ENCODE data around the gene ZGPAT. TPM values are rescaled to one million over a fixed set of nuclear protein-coding genes. Genes with fewer than 3 reads are reported as not detected.
A peak's percentile ranks its signal among the peaks of the same experiment; 100 is the strongest.

ZGPAT gene
- total and polyA plus RNA-seq, 2 of the 13 experiments (the other 11 are each of a cell fraction or from before 2014, with no cell fraction given) = 23.0 to 41.9 TPM

DNA sequence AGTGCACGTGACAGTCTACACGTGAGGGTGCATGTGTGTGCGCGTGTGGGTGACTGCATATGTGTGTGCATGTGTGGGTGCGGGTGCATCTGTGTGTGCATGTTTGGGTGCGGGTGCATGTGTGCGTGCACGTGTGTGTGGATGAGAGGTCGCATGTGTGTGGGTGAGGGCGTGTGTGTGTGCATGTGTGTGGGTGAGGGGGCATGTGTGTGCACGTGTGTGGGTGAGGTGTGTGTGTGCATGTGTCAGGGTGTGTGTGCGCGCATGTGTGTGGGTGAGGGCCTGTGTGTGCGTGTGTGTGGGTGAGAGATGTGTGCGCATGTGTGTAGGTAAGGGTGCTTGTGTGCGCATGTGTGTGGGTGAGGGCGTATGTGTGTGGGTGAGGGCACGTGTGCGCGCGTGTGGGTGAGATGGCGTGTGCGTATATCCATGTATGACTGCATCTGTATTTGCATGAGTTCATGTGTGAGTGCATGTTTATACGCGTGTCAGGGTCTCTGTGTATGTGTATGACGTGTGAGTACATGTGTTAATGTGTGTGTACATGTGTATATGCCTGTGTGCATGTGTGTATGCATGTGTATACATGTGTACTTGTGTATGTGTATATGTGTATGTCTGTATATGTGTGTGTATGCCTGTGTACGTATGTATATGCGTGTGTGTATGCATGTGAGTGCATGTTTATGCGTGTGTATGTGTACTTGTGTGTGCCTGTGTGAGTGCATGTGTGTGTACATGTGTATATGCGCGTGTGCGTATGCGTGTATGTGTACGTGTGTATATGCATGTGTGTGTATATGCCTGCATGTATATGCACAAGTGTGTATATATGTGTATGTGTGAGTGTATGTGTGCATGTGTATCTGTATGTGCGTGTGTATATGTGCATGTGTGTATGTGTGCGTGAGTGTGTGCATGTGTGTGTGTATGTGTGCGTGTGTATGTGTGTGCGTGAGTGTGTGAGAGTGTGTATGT, 24.6 kb downstream of the ZGPAT start (continued):
- TF ChIP-seq ZNF280B (CRISPR knock-in tag; IDR thresholded peaks at IDR 0.05; ENCODE audit: borderline replicate concordance) = peak; percentile 72; the same call in 1 of the 2 replicates
- TF ChIP-seq FOXK2 (IDR thresholded peaks at IDR 0.05) = peak; percentile 27; the same call in 1 of the 2 replicates
- TF ChIP-seq, protein P1, sequence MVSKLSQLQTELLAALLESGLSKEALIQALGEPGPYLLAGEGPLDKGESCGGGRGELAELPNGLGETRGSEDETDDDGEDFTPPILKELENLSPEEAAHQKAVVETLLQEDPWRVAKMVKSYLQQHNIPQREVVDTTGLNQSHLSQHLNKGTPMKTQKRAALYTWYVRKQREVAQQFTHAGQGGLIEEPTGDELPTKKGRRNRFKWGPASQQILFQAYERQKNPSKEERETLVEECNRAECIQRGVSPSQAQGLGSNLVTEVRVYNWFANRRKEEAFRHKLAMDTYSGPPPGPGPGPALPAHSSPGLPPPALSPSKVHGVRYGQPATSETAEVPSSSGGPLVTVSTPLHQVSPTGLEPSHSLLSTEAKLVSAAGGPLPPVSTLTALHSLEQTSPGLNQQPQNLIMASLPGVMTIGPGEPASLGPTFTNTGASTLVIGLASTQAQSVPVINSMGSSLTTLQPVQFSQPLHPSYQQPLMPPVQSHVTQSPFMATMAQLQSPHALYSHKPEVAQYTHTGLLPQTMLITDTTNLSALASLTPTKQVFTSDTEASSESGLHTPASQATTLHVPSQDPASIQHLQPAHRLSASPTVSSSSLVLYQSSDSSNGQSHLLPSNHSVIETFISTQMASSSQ (IDR thresholded peaks at IDR 0.05; ENCODE audit: low read depth) = no peak
- TF ChIP-seq, protein P1 (CRISPR knock-in tag; IDR thresholded peaks at IDR 0.05; ENCODE audit: borderline replicate concordance) = no peak
- TF ChIP-seq ZNF33B (CRISPR knock-in tag; IDR thresholded peaks at IDR 0.05) = no peak
- TF ChIP-seq ZNF207 (IDR thresholded peaks at IDR 0.05; ENCODE audit: borderline replicate concordance) = peak; percentile 97
- TF ChIP-seq NRL (CRISPR knock-in tag; IDR thresholded peaks at IDR 0.05; ENCODE audit: borderline replicate concordance) = 0 out of 2 replicates have a peak, but pooled peaks have one; percentile 26
- TF ChIP-seq SIX4 (CRISPR knock-in tag; IDR thresholded peaks at IDR 0.05) = no peak
- TF ChIP-seq ZNF180 (CRISPR knock-in tag; IDR thresholded peaks at IDR 0.05; ENCODE audit: borderline replicate concordance, low read depth) = no peak
- TF ChIP-seq POLR2AphosphoS5 (IDR thresholded peaks at IDR 0.05; ENCODE audit: low read depth, low read length) = peak; percentile 14; the same call in 1 of the 2 replicates
- no peak for TF ChIP-seq GPN1 (CRISPR knock-in tag; IDR thresholded peaks at IDR 0.05; ENCODE audit: borderline replicate concordance)
- no peak; the same call in 1 of the 2 replicates for TF ChIP-seq FOXA1 (IDR thresholded peaks at IDR 0.05)
- TF ChIP-seq FOXA1 (CRISPR knock-in tag; IDR thresholded peaks at IDR 0.05) = 0 out of 2 replicates have a peak, but pooled peaks have one; percentile 19
- no peak for TF ChIP-seq DMTF1 (CRISPR knock-in tag; IDR thresholded peaks at IDR 0.05)
- TF ChIP-seq TCF7L2 (IDR thresholded peaks at IDR 0.05; ENCODE audit: low read depth, low read length) = no peak
- TF ChIP-seq, protein P2, sequence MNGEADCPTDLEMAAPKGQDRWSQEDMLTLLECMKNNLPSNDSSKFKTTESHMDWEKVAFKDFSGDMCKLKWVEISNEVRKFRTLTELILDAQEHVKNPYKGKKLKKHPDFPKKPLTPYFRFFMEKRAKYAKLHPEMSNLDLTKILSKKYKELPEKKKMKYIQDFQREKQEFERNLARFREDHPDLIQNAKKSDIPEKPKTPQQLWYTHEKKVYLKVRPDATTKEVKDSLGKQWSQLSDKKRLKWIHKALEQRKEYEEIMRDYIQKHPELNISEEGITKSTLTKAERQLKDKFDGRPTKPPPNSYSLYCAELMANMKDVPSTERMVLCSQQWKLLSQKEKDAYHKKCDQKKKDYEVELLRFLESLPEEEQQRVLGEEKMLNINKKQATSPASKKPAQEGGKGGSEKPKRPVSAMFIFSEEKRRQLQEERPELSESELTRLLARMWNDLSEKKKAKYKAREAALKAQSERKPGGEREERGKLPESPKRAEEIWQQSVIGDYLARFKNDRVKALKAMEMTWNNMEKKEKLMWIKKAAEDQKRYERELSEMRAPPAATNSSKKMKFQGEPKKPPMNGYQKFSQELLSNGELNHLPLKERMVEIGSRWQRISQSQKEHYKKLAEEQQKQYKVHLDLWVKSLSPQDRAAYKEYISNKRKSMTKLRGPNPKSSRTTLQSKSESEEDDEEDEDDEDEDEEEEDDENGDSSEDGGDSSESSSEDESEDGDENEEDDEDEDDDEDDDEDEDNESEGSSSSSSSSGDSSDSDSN (CRISPR knock-in tag; IDR thresholded peaks at IDR 0.05) = 0 out of 2 replicates have a peak, but pooled peaks have one; percentile 15
- TF ChIP-seq ZNF83 (CRISPR knock-in tag; IDR thresholded peaks at IDR 0.05; ENCODE audit: borderline replicate concordance) = 0 out of 2 replicates have a peak, but pooled peaks have one; percentile 44
